Effector CD8-positive, alpha-beta T cell (primary cell): ENCODE data around the gene SEPTIN1.
"Not testable (repeated sequence)": the region's sequence is repeated elsewhere in the genome, so short reads cannot be mapped to it uniquely, and the experiment has no call there.

Experiments
- DNase-seq: peaks from one replicate; lab custom pipeline; 2025; lab: John Stamatoyannopoulos, UW

SEPTIN1 gene

DNA sequence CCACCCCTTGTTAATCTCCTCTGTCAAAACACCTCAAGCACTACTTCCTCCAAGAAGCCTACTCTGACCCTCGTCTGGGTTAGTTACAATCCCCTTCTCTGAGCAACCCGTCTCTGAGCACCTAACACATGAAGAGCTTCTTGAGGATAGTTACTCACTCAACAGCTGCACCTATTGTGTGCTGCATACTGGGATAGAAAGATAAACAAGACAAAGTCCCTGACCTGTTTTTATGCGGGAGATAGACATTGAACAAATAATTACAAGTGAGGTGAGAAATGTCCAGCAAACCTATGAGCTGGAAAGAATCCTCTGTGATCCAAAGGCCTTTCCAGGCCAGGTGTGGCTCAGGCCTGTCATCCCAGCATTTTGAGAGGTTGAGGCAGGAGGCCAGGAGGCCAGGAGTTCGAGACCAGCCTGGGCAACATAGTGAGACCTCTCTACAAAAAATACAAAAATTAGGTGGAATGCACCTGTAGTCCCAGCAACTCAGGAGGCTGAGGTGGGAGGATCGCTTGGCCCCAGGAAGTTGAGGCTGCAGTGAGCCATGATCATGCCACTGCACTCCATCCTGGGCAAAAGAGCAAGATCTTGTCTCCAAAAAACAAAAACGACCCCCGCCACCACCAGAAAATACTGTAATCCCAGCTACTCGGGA, 19.5 kb upstream of the SEPTIN1 start:
- no peak for DNase-seq

DNA sequence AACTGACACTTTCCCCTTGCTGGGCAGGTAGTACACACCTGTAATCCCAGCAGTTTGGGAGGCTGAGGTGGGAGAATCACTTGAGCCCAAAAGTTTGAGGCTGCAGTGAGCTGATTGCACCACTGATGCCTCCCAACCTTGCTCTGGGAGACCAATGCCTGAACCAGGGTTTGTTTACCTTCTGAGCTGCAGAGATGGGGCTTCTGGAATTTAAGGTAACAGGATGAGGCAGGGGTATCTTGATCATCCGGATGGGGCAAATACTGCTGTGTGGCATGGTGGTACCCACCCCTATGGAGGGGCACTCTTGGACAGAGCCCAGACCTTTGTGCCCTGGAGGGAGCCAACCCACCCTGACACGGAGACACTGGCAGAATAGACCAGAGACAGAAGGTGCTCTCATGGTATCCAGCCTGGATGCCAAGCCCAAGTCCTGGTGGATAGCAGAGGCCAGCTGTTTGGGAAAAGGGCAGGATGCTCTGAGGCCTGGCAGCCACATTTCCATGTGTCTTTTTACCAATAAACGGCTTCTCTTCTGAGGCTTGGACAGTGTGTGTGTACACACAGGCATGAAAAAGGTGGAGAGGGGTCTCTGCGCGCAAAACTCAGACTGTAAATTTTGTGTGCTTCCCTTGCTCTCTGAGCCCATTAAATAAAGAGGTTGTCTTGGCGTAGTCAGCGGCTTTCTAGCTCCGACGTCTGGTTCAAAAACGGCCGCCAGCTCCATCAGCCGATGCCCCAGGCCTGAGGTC, 17.2 kb upstream of the SEPTIN1 start:
- DNase-seq, result no peak

DNA sequence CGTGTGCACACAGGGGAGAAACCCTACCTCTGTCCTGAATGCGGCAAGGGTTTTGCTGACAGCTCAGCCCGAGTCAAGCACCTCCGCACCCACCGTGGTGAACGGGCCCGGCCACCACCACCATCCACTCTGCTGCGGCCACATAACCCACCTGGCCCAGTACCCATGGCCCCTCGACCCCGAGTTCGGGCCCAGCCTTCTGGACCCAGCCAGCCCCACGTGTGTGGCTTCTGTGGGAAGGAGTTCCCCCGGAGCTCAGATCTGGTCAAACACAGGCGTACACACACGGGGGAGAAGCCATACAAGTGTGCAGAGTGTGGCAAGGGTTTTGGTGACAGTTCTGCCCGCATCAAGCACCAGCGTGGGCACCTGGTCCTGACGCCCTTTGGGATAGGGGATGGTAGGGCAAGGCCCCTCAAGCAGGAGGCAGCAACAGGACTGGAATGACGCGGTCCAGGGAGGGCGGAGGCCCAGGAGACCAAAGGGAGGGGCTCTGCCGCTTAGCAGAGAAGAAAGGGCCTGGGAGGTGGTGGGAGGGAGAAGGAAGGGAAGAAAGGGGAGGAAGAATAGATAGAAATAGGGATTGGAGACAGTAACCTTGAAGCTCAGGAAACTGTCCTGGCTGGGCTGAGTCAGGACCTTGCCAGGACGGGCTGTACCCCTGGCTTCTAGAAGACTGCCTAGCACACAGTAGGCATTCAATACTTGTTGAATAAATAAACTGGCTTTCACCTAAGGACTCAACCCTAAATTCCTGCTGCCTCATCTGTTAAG, 16.5 kb upstream of the SEPTIN1 start:
- DNase-seq, result no peak

DNA sequence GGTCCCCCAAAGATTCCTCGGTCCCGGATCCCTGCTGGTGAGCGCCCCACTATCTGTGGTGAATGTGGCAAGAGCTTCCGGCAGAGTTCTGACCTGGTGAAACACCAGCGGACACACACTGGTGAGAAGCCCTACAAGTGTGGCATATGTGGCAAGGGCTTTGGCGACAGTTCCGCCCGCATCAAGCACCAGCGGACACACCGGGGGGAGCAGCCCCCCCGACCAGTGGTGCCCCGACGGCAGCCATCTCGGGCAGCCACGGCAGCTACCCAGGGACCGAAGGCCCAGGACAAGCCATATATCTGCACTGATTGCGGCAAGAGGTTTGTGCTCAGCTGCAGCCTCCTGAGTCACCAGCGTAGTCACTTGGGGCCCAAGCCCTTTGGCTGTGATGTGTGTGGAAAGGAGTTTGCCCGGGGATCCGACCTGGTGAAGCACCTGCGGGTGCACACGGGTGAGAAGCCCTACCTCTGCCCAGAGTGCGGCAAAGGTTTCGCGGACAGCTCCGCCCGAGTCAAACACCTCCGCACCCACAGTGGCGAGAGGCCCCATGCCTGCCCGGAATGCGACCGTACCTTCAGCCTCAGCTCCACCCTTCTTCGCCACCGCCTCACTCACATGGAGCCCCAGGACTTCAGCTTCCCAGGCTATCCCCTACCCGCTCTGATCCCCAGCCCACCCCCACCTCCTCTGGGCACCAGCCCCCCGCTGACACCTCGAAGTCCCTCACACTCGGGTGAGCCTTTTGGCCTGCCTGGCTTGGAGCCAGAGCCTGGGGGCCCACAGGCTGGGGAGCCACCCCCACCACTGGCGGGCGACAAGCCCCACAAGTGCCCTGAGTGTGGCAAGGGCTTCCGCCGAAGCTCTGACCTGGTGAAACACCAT, 15.7 kb upstream of the SEPTIN1 start:
- no peak for DNase-seq

DNA sequence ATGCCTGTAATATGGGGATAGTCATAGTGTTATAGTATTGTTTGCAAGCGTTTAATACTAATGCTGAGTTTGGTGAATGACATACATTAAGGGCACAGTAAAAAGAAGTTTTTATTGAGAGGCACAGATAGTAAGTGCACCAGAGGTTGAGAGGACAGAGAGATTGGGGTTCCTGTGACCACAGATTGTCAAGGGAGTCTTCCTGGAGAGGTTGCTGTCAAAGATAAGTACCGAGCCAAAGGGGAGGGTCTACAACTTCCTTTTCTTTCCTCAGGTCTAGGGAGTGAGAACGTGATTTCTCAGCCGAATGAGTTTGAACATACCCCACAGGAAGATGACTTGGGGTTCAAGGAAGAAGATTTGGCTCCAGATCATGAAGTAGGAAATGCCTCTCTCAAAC, 14.7 kb upstream of the SEPTIN1 start:
- no peak for DNase-seq

DNA sequence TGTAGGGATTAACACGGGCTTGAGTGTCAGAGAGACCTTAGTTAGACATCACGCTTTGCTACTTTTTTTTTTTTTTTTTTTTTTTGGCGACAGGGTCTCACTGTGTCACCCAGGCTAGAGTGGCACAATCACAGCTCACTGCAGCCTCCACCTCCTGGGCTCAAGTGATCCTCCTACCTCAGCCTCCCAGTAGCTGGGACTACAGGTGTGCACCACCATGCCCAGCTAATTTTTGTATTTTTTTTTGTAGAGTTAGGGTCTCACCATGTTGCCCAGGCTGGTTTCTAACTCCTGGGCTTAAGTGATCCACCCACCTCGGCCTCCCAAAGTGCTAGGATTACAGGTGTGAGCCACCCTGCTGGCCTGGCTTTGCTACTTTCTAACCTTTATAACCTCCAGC, 14.3 kb upstream of the SEPTIN1 start:
- not testable (repeated sequence) for DNase-seq

DNA sequence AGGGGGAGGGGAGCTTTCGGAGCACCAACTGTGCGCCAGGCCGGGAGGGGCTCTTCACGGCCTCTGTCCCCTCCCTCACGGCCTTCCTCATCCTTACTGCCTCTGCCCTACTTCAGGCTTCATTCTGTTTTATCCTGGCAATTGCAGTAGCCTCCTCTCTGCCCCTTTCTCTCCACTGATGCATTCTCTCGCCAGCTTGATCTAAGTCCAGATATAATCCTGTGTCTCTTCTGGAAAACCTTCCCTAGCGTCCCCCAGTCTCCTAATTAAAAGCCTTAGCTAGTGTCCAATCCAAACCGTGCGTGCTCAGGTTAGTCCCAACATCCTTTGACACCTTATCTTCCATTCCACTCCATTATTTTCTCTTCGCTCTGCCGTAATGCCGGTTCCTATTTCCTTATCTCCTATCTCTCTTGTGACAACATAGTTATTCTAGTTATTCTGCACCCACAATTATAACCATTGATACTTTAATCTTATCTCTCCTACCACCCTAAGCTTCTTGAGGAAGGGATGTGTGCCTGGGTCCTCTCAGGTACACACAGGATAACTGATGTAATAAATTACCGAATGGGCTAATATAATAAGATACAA, 13.7 kb upstream of the SEPTIN1 start:
- no peak for DNase-seq

DNA sequence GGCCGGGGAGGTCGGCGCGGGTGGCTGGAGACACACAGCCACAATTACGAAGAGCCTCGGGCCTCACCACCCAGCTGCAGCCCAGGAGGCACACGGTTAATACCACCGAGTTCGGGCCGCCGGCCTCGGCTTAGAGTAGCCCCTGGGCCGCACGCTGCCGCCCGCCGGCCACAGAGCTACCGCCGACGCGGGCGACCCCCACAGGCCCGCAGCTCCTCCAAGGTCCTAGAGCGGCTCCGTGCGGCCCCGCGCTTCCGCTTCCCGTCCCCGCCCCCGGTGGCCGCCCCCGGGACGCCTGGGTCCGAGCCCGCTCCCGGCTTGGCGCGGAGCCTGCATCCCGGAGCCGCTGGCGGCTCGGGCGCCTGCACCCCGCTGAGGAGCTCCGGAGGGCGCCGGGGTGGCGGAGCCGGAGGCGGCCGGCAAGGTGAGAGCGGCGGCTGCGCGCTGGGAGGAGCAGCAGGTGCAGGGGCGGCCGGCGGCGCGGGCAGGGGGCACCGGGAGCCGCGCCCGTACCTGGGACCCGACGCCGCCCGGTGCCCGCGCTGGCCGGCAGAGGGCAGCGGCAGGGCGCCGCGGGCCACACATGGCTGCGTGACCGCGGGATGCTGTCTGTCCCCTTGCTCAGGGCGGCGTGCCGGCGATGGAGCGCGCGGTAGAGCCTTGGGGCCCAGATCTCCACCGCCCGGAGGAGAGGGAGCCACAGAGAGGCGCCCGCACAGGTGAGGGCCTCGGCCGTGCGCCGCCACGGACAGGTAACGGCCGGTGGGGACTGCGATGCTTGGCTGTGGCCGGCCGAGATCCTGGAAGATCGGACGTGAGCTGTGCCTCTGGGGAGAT, 13.0 kb upstream of the SEPTIN1 start, which contains the start of gene ZNF48:
ZNF48 (plus strand) TSS at position 266 of the 837 bp plus-strand sequence; CDS start at position 641, 375 bp downstream.
- no peak for DNase-seq

DNA sequence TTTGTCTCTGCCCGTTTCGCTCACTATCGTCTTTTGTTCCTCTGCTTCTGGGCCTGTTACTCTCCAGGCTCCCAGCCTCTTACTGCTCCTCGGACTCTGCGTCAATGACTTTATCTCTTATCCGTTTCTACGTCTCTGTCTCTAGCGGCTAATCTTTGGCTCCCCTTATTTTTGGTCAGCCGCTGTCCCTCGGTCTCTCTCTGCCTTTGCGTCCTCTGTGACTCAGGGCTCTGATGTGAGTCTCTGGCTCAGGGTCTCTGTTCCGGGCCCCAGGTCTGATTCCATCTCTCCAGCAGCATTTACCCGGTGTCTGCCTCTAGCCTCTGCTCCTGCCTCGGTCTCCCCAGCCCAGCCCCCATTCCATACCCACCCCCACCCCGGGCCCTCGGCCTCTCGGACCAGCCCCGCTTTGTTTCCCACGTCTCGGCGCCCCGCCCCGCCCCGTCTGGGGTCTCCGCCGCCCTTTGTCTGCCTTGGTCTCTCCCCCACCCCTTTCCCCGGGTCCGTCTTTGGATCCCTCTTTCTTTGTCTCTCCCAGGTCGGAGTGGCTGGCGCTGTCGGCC, 12.3 kb upstream of the SEPTIN1 start:
- no peak for DNase-seq

DNA sequence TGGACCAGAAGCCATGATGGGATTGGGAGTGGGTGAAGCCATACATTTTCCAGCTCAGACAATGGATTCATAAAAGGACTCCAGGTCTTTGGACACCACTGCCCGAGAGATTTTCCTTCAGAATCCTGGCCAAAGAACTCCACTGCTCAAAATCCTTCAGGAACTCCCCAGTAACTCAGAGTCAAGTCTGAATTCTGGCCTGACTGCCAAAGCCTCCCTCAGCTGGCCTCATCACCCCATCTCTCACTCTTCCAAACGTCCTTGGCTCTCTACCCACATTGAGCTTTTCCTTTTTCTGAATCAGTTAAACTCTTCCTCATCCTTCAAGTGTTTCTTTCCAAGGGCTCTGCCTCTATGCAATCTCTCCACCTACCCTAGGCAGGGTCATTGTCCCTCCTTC, 1.2 kb upstream of the SEPTIN1 start:
- no peak for DNase-seq

DNA sequence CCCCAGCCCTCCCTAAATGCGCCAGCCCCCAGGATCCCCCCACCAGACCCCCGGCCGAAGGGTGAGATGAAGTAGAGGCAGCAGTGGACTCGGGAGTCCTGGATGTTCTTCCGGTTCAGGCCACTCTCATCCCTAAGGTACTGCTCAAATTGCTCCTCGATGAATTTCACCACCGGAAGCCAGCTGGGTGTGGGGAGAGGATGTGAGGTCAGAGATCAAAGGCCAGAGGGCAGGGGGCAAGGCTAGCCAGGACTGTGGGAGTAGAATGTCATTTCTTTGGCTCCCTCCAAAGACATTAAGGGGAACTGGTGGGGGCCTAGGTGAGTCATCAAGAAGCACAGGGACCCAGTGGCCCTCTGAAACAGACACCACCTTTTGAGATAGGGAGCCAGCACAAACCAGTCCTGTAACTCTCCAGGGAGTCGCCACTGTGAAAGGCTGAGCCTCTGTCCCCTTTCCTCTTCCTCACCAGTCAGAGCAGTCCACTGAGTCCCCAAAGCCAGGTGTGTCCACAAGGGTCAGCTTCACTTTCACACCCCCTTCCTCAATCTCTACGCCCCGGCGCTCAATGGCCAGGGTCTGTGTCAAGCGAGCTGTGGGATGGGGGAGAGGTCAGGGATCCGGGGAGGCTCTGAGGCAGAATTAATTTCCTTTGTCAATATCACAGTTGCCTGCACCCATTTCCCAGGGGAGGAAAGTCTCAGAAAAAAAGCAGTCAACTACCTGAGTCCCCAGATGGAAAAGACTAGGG, 895 bp downstream of the SEPTIN1 start:
- no peak for DNase-seq

DNA sequence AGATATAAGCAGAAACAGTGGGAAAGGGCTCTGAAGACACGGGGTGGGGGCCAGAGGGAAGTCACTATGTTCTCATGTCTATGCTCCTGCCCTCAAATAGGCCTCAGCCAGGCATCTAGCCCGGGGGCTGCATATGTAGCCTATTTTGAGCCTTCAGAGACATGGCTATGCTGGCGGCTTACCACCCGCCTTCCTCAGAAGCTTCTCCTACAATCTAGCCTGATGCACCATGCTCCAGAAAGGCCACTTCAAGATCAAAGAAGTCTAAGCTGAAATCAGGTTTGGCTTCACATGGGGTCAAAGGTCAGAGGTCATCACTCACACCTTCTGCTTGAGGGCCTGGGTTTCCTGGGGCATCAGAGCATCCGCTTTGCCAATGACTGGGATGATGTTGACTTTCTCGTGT, 1.6 kb downstream of the SEPTIN1 start:
- DNase-seq, result no peak

DNA sequence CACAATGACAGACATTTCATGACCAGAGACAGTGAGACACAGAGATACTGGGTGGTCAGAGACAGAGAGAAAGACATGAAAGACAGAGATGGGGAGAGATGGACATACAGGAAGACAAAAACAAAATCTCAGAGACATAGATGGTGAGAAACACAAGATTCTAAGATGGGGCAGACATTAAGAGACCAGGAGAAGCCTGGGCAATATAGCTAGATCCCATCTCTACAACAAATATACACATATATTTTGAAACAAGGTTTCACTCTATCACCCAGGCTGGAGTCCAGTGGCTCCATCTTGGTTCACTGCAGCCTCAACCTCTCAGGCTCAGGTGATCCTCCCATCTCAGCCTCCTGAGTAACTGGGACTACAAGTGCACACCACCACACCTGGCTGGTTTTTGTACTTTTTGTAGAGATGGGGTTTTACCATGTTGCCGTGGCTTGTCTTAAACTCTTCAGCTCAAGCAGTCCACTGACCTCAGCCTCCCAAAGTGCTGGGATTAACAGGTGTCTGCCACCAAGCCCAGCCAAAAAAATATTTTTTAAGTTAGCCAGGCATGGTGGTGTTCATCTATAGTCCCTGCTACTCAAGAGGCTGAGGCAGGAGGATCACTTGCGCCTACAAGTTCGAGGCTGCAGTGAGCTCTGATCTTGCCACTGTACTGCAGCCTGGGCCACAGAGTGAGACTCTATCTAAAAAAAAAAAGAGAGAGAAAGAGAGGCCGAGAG, 2.1 kb downstream of the SEPTIN1 start:
- DNase-seq, result no peak

DNA sequence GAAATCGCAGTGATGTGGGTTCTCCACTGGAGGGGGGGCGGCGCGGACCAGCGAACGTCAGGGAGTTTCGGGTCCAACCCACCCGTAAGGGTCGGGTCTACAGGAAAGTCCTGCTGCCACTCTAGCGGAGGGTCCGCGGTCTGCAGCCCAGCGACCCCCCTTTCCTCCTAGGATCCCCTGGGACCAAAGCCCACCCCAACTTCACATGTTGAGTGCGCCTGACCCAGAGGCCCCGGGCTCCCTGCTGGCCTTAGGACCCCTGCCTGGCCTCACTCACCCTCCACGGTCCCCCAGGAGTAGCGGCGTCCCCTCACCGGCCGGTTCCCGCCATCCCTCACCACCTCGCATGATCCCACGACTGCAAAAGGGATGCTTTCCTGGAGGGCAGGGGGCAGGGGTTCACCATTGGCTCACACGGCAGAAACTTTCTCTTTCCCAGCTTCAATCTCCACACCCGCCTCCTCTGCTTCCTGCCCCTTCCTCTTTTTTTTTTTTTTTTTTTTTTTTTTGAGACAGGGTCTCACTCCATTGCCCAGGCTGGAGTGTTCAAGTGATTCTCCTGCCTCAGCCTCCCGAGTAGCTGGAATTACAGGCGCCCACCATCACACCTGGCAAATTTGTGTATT, 3.1 kb downstream of the SEPTIN1 start:
- no peak for DNase-seq

DNA sequence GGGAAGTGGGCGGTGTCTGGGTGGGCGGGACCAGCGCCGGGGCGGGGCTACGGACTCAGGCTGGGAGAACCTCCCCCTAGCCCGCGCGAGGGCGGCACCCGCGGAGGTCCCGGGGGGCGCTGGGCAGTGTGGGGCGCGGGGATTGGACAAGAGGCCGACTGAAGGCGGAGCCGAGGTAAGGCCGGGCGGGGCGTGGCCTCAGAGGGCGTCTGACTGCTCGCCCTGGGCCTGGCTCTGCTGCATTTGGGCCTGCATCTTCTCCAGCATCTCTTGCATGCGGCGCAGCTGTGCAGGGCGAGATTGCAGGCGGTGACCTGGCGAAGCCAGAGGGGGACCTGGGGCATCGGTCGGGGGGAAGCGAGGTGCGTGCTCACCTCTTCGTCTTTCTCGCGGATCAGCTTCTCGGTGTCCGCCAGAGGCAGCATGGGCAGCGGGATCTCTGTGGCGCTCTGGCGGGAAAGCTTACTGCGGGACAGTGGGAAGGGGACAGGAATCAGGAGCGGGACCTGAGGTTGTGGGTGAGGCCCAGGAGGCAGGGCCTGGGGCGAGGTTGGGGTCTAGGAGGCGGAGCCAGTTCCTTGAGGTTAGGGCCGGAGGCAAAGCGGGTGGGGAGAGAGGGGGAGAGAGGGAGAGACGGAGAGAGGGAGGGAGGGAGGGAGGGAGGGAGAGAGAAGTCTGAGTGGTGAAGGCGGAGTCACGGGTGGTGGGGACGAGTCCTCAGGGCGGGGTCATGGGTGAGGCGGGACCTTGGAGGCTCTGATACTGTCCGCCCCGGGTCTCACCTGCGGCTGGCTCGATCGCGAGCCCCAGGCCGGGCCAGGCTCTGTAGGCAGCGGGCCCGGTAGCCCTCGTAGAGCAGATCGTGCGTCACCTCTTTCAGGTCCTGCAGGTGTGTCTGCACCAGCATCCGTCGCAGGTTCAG, 3.9 kb downstream of the SEPTIN1 start:
- peak; percentile 99 for DNase-seq

DNA sequence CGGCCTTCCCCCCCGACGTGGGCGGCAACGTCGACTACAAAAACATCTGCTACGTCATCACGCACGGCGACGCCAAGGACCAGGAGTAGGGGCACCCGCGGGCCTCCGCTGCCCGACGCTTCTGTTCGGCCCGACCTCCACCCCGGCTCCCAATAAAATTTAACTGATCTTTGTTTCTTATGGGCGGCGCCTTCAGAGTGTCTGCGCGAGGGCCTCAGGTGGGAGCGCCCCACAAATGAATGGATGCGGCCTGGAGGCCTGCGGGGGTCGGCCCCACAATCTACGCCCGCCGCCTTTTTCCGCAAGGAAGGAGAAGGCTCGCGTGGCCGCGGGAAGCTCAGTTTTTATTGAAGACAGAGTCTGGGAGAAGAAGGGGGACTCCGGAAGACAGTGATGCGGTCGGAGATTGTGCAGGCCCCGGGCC, 4.5 kb downstream of the SEPTIN1 start:
- DNase-seq, result peak; percentile 86
